OCI-LY7 (cell line): ENCODE measurements around the gene ANAPC10.

ENCODE experiments used
- CTCF ChIP-seq: fragments of 200-600 bp; sonication (generic); conservative IDR thresholded peaks from 2 replicates; pipeline ENCODE4 v1.5.1; 2014; ENCODE audit warnings: mild to moderate bottlenecking, antibody characterized with exemption, low read length, moderate library complexity, mixed read lengths
- EZH2phosphoT487 ChIP-seq: fragments of 200-600 bp; sonication (generic); IDR thresholded peaks from 2 replicates; pipeline ENCODE4 v1.6.1; 2018; ENCODE audit warnings: low read depth, borderline replicate concordance, mild to moderate bottlenecking, mixed run types, antibody characterized with exemption, low read length, moderate library complexity, mixed read lengths

- TF ChIP-seq CTCF (no peak), EZH2phosphoT487 (no peak)
These were observed 41.5 kb downstream of the ANAPC10 start for GRCh38 chr4:145056325-145057130.
